HG03521 (cell line): Measurements from ENCODE around the gene TMEM132C.

Experiments used
- ATAC-seq: cut with Tn5 transposase; IDR thresholded peaks from one replicate; pipeline ENCODE4 v1.9.1; 2021; ENCODE audit warnings: mild to moderate bottlenecking, moderate library complexity; ENCODE audit not compliant: unreplicated experiment

TMEM132C gene

DNA sequence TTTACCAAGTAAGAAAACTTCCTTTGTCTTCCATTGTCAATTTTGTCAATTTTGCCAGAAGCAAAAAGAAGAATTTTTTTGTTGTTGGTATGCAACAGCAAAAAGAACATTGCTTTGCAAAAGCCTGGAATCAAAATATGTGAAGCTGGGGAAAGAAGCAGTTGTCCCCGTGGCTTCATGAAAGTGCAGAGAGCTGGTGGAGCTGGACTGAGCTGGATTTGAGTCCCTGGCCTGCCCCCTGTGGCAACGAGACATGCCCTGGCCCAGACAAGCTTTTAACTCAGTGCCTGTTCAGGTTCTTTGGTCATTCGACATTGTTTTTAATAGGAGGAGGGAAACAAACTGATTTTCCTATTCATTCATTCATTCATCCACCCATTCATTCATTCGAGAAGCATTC, 486.5 kb downstream of the TMEM132C start:
- ATAC-seq = no peak

DNA sequence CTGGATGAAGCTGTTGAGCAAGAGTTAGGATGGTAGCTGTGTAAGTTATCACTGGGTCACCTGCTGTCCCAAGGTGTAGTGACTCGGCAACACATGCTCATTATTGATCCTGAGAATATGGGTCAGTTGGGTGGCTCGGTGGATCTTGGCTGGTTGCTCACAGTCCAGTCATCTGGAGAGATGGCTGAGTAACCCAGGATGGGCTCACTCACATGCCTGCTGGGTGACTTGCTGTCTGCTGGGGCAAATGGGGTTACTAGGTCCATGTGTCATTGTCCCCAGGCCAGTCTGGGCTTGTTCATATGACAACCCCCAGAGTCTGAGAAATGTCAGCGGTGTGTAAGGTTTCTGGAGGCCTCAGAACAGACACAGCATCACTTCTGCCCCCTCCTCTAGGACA, 487.3 kb downstream of the TMEM132C start:
- no peak for ATAC-seq

DNA sequence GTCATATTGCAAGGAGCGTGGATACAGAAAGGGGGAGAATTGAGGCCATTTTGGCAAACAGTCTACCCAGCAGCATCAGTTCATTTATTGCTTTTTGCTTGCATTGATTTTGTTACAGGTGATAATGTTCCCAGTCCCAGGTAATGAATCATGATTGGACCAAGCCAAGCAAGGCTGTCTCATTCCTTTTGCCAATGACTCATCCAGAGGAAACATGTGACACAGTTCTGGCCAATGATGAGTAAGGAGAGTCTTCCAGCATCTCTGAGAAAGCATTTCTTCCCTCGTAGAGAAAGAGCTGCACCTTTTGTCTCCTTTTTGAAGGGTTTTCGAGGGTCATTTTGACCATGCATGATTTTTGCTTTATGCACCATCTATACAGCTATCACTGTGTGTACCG, 488.6 kb downstream of the TMEM132C start:
- ATAC-seq = no peak
